Spleen (tissue), 7 donors: Measurements from ENCODE around the gene PRKCB.
"Not testable (repeated sequence)": the region's sequence is repeated elsewhere in the genome, so short reads cannot be mapped to it uniquely, and the experiment has no call there.

Experiments
- CTCF ChIP-seq, 11 experiments: fragments of 200-600 bp in 7 of 11; fragments of 450-650 bp in 4 of 11; sonication (generic) in 4 of 11; IDR thresholded peaks in 8 of 11; conservative IDR thresholded peaks in 3 of 11; 1 replicate in 7 of 11; 2 replicates in 4 of 11; pipeline versions ENCODE4 v1.4.0 to v1.8.0; 2016 to 2021; ENCODE audit warnings: antibody characterized with exemption in 11 of 11, inconsistent platforms in 4 of 11, mild to moderate bottlenecking in 1 of 11
- POLR2A ChIP-seq, 3 donors: fragments of 450-650 bp; IDR thresholded peaks; one replicate each; pipeline ENCODE4 v1.5.1; 2017; ENCODE audit warnings: antibody characterized with exemption in 3 of 3, mild to moderate bottlenecking in 1 of 3
- POLR2AphosphoS5 ChIP-seq, 3 donors: sonication (generic); formaldehyde crosslinking; IDR thresholded peaks; one replicate each; pipeline ENCODE4 v1.5.1; 2017; ENCODE audit warnings: antibody characterized with exemption in 3 of 3
- donor health status: DM: no; HTN: no; CAD: no; lungs with moderate emphysema.
- donor health status: DM: no; HTN: no; CAD: no.
- donor health status: DM: no; HTN: no; CAD: no.

GRCh38 chr16:24029841-24030240, 194.1 kb downstream of the PRKCB start:
- TF ChIP-seq CTCF (IDR thresholded peaks at IDR 0.05 in 8 of 11, conservative IDR thresholded peaks at IDR 0.05 in 3 of 11); POLR2A (IDR thresholded peaks at IDR 0.05); POLR2AphosphoS5 (IDR thresholded peaks at IDR 0.05): not testable (repeated sequence)
